B cell (primary cell): Measurements from ENCODE around the gene TIMM17A.

Experiments used
- CTCF ChIP-seq: fragments of 200-600 bp; IDR thresholded peaks from one replicate; pipeline ENCODE4 v1.8.0; 2022; ENCODE audit warnings: antibody characterized with exemption, mild to moderate bottlenecking
- EZH2 ChIP-seq: IDR thresholded peaks from 2 replicates; pipeline ENCODE4 v1.6.1; 2012; ENCODE audit warnings: borderline replicate concordance, low read depth, mild to moderate bottlenecking, moderate library complexity, low read length; ENCODE audit not compliant: insufficient read depth, poor library complexity, severe bottlenecking

GRCh38 chr1:201945157-201945556, 10.1 kb upstream of the TIMM17A start:
- TF ChIP-seq CTCF (no peak), EZH2 (no peak)
